NCI-H146 treated with DMSO at 0.1 percent for 48 hours (cell line): Measurements from ENCODE around the gene PRR23E.

ENCODE experiments used
- DNase-seq: peaks from one replicate; lab custom pipeline; 2025; ENCODE audit not compliant: unreplicated experiment; lab: John Stamatoyannopoulos, UW

PRR23E gene

DNA sequence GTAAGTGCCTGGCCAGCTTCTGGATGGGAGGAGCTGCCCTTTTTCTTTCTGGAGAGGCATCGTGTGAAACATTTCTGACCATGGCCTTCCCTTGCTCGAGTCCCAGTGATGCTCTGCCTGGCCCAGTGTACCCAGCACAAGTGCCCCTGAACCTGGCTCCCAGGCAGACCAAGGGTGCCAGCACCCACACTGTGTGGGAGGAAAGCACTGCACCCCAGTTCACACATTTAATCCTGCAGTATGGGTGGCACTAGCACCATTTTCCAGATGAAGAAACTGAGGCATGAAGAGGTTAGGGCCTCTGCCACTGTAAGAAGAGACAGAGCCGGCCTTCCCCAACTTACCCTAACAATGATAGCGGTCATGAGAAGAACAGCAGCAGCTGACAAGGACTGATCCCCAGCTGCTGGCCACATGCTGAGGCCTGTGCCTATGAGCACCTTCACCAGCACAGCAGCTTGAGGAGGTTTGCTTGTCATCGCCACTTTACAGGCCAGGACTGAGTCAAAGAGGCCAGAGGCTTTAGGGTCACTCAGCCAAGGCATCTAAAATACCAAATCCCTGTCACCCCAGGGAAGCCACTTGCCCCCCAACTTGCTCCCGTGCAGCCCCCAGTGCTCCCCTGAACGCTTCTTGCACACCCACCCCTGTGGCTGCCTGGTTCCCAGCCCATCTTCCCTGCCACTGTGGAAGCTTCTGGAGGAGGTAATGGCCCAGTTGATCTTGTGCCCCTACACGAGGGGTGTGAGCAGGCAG is 15.0 kb downstream of the PRR23E start:
- no peak for DNase-seq

DNA sequence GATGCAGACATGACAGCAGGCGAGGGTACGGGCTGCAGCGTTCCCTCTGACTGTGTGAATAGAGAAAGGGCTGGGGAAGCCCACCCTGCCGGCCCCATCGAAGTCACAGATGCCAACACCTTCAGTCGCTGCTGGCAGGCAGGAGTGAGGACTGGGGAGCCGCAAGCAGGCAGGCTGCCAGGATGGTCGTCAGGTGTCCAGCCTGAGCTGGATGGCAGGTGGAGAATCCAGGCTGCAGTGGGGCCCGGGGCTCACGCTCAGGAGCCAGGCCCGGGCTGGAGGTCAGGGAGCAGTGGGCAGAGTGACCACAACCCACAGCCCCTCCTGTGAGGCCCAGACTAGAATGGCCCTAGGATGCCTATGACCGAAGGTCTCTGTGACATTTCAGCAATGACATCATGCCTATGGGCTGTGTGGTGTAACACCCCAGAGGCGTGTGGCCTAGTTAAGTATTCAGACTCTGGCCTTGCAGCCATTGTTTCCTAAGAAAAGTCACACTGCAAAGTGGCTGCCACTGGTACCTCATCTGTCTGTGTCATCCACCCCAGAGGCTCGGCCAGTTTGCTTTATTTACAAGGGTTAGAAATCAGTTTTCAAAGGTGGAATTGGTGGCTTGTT is 15.7 kb downstream of the PRR23E start:
- DNase-seq: no peak

DNA sequence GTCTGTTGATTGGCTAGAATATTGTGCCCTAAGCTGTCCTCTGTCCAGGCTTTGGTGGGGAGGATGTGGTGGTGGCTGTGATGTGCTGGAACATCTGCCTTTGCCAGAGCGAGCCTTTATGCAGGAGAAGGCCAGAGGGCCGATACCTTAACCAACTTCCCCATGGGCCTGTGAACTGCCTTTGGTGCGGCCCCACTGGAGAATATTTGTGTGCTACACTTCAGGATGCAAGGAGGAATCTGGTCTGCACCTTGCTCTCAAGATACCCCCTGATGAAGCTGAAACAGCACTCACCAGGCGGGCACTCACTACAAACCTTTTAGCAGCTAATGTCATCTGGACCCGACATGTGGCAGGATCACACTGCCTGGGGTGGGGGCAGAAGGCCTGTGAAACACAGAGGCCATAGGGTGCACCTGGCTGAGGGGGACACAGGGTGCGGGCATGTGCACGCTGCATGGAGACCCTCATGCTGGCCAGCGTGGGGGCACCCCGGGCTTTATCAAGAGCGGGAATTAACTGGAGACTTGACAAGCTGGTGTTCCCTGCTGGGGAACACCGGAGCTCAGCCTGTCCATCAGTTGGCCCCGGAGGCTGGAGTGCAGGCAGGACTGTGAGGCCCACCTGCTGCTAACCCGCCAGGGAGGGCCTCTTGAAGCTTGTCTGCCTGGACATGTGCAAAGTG is 16.4 kb downstream of the PRR23E start:
- DNase-seq: peak; percentile 11

DNA sequence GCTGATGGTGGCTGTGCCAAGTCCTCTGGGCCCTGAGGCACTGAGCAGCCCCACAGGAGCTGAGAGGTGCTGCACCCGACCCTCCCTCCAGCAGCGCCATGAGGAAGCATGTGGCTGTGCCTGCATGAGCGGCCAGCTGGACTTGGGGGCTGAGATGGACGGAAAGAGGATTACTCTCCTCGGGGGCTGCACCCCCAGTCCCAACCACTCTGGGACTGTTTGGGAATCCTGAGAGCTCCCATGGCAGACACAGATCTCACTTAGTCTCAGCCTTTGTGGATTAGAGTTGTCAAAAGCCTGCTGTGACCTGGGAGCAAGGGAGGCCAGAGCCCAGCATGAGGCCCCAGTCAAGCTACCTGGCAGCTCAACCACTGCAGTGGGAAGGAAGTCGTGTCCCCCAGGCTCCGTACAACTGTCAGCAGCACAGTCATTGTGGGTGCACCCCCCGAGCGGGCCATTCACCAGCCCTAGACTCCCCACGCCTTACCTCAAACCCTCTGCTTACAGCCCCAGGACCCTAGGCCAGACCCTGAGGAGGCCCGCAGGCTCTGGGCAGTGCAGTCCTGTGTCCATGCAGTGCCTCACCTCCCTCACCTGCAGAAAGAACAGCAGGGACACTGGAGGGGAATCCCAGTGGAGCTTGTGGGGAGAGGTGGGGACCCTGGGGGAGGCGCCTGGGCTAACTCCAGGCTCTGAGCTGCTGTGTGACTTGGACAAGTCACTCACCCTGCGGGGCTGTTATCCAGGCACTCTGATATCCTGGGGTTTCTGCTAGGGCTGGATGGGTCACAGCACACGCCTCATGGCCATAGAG is 17.1 kb downstream of the PRR23E start:
- no peak for DNase-seq

GRCh38 chr3:127210654-127210943 is 17.7 kb downstream of the PRR23E start:
- no peak for DNase-seq

DNA sequence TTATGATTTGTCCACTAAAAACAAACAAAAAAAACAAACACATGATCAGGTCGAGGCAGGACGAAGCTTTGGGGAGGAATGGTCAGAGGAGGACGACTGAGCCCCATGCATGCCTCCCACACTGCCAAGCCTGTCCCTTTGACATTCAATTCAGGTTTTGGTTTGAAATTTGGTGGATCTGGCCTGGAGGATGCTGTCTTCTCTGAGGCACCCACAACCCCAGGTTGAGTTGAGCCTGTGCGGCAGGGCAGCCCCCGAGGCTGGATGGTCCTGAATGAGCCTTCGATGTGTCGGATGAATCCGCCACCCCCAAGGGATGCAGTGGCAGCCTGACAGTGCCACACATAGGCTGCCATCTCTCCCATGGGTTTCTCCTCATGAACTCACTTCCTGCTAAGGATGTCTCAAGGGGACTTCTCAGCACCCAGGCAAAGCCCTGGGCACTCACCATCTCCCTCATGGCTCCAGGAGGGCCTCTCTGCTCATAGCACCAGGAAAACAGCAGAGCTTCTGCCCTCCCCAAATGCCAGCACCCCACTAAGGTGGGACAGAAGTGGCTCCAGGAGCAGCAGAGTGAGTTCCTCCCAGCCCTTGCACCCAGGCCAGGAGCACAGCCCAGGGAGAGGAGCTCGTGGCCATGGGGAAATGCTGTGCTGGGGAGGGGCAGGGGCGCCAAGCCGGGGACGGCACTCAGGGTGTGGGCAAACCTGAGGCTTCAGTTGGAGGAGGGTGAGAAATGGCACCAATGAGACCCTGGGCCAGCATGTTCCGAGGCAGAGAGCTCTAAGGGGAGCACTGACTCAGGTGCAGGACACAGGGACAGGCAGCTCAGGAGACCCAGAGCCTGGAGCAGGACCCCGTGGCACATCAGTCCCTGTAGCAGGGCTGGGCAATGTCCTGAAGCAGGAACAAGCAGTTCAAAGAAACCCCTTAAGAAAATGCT is 18.5 kb downstream of the PRR23E start:
- DNase-seq: no peak

DNA sequence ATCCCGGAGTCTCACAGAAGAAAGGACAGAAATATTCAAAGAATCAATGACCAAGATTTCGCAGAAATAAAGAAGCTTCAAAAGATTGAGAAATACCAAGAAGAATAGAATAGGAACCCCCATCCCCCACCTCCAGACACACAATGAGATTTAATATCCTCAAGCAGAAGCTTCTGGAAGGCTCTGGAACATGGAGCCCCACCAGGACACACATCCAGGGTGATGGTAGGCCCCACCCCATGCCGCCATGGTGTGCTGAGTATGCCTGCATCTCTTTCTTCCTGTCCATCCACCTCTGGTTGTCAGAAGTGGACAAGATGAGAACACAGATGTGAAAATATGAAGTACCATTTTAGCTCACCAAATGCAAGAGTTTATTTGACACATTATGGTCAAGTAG is 19.3 kb downstream of the PRR23E start:
- no peak for DNase-seq

GRCh38 chr3:127212711-127213110 is 19.8 kb downstream of the PRR23E start:
- no peak for DNase-seq

DNA sequence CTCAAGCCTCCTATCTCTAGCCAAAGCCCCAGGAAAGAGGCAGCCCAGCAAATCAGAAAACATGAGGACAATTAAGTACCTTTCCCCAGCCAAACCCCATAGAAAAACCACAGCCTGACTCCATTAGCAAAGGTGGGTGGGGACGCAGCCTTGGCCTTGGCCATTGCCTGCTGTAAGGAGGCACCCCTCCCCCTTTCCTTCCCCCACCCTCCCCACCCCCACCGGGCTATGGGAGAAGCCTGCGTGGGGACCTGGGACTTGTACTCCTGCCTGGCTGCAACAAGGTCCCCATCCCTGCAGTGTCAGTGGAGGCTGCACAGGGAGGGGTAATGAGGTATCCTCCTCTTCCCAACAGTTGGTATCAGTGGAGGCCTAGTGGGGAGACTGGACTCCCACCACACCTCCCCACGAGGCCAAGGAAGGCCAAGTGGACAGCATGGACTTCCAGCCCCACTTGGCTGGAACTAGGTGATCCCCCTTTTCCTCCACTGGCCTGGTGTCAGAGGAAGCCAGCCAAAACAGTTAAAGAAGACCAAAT is 20.5 kb downstream of the PRR23E start:
- no peak for DNase-seq

DNA sequence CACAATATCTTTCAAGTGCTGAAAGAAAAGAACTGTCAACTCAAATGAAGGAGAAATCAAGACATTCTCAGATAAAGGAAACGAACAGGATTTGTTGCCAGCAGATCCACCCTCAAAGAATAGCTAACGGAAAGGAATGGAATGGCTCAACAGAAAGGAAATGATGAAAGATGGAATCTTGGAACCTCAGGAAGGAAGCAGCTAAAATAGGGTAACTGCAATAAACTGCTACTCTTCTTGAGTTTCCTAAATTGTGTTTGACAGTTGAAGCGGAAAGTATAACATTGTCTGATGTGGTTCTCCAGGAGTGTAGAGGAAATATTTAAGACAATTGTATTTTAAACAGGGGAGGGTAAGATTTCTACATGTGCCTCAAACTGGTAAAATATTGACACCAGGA is 22.0 kb downstream of the PRR23E start:
- DNase-seq: no peak

DNA sequence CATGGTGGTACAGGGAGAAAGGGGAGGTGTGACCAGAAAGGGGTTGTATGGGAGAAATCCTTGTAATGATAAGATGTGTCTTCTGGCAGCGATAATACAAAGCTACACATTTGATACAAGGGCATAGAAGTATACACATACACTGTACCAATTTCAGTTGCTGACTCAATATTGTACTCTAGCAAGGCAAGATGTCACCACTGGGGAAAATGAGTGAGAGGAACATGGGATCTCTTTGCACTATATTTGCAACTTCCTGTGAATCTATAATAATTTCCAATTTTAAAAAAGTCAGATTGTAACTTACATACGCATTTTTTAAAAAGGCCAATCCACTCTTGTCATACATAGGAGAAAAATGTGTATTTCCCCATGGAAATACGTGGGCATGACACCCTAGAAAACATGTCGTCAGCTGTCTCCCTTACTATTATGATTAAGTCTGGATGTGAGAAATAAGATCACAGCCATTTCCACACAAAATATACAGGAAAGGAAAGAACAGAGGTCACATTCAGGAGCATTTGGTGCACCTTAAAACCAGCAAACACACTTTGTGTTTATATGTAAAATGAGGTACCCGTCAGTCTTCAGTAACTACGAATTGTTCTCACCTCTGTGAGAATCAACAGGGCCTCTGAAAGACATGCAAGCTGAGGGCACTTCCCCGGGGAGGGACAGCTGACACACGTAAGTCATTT is 22.9 kb downstream of the PRR23E start:
- DNase-seq: no peak

- peak; percentile 13 for DNase-seq
Observed at GRCh38 chr3:127216415-127217261, 23.7 kb downstream of the PRR23E start.

DNA sequence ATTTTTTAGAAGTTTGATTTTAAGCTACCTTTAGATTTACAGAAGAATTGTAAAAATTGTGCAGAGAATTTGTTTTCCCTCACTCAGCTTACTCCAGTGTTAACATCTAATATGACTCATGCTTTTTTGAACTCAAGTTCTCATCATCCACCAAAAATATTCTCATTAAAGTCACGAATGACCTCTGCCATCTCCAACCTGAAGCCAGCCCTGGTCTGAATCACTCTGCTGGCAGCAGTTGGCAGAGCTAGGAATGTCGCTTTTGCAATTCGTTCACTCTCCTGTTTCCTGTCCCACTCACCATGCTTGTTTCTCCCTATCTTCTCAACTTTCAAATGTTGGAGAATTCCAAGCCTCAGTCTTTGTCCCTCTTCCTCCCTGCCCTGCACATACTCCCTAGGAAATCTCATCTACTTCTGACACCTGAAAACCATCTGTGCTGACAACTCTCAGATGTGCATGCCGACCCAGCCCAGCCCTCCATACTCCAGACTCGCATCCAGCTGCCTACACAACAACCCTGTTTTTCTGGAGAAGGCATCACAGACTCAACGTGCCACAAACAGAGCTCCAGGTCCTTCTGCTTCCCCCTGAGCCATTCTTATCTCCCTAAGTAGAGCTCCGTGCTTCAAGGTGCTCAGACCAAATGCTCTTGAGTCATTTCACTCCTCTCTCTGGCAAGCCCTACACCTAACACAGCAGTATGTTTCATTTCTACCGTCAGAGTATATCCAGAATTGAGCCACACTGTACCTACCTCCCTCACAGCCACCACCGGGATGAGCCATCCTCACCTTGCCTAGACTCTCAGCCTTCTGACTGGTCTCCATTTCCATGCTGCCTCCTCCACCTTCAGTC is 24.9 kb downstream of the PRR23E start:
- DNase-seq: no peak

DNA sequence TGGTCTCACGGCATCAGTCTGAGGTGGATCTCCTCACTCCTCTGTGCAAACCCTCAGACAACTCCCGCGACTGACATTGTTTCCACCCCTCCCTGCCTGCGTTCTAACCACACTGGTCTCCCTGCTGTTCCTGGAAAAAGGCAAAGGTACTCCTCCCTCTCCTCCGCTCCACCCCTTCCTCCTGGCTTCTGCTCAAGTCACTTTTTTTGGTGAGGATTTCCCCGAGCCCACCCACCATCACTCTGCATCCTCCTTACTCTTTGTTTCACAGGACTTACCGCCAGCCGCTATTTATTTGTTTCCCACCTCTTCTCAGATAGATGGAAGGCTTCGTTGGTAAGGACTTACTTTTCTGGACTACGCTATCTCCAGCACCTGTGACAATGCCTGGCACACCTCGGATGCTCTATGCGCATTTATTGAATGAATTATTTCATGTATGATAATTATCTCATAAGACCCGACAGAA is 25.6 kb downstream of the PRR23E start:
- DNase-seq: peak; percentile 39

DNA sequence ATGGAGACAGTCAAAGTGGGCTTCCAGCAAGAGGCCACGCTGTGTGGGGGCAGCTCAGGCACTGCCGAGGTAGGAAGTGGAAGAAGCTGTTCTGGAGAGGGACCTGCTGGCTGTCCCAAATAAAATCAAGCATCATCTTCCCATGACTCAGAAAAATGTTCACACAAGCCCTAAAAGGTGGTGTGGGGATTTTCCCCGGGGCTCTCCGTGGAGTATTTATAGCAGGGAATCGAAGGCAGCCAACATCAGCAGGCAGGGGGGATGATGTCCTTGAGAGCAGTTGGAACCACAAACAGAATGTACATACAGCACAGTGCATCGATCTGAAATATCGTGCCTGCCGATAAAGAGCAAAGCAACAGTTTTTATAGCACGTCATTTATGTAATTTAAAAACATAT is 27.6 kb downstream of the PRR23E start:
- DNase-seq: no peak

DNA sequence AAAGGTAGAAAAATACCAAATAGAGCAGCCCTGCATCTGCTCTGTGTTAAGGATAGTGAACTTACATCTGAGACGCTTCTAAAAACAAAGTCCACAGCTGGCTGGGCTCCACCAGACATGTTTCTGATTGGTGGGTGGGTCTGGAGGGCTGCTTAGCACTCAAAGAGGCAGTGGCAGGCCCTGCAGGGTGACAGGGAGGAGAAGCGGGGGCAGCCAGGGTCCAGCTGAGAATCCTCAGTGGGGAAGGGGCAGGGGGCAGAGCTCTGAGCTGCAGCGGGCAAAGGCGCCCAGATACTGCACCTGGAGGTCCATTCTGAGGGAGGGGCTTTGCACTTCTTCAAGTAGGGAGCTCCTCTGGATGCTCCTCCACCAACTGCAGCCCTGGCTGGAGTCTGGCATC is 28.1 kb downstream of the PRR23E start:
- no peak for DNase-seq

GRCh38 chr3:127221446-127222035 is 28.6 kb downstream of the PRR23E start:
- DNase-seq: peak; percentile 21
